Stimulated activated CD4-positive, alpha-beta T cell treated with anti-CD3 and anti-CD28 coated beads, Interleukin-4, amount 100 ng/mL, for 4 hours (primary cell): Measurements from ENCODE around the gene MND1.
A peak's percentile ranks its signal among the peaks of the same experiment; 100 is the strongest.
"Not testable (repeated sequence)": the region's sequence is repeated elsewhere in the genome, so short reads cannot be mapped to it uniquely, and the experiment has no call there.

ENCODE experiments used
- DNase-seq, 2 experiments: peaks; one replicate each; pipeline ENCODE4 v3.0.0-alpha.2; 2020

Gene MND1

DNA sequence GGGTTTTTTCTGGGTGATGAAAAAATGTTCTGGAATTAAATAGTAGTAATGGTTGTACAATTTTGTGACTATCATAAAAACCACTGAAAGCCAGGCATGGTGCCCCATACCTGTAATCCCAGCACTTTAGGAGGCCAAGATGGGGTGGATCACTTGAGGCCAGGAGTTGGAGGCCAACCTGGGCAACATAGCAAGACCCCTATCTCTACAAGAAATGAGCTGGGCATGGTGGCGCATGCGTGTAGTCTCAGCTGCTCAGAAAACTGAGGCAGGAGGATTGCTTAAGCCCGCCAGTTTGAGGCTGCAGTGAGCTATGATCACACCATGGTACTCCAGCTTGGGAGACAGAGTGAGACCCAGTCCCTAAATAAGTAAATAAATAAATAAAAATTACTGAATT, 63.4 kb downstream of the MND1 start:
- no peak for DNase-seq

DNA sequence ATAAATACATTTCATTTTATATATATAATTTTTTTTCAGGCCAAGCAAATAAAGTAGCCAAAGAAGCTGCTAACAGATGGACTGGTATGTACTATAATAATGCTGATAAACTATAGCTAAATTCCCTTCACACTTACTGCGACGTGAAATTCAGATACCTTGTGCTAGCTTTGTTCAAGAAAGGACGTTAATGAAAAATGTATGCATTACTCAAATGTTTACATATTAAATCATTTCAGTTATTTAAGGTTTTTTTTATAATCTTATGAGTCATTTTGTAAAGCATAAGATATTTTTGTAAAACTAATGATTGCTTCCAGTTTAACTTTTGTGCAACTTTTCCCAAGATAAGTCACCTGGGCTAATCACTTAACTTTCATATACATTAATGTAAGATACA, 64.4 kb downstream of the MND1 start:
- no peak for DNase-seq

DNA sequence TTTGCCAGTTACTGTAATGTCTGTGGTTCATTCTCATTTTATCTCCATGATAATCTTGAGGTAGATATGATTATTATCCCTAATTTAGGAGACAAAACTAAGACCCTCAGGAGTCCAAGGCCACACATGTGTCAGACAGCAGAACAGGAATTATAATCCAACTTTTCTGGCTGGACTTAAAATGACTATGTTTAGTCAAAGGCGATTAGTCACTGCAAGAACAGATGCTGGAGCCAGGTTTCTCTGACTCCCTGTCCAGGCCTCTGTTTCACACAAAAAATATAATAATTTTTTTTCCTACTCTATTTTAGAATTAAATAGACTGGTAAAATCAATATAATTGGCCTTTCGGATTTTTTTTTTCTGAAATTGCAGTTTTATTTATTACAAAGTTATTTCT, 64.9 kb downstream of the MND1 start:
- no peak for DNase-seq

DNA sequence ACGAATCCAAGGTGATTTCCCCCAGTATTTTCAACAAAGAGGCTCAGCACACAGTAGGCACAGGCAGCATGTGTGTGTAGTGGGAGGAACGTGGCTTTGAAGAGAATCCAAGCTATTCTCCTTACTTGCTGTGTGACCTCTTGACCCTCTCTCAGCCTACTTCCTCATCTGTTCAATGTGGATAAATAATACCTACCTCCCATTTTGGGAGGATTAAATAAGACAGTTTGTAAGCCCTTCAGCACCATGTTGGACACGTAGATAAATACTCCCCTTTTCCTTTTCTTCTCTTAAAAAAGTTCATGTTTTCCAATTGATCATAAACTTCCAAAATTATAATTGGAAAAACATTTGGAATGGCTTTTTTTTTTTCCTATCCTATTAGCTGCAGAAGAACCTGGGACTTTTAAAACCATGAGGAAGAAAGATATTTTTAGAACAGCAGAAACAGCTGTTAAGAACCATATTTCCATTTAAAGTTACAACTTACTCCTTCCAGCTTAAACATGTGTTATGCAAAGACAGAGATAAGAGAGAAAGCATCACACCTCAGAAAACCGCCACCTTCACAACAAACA, 65.5 kb downstream of the MND1 start:
- DNase-seq: no peak

DNA sequence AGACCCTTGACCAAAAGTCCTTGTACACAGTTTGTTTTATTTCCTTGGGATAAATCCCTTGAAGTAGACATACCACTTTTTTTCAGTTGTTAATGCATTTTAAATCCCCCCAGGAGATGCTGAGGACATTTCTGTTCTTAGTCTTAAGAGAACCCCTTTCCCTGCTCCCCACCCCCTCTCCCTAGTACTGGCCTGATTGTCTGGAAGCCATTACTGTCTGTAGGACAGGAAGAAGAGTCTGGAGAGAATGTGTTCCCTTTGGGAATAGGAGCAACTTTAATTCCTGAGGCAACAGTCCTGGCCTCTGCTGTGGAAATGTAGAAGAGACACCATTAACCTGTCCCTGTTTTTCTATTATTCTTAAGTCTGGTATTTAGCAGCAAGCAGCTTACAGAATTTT, 69.4 kb downstream of the MND1 start:
- DNase-seq: no peak

DNA sequence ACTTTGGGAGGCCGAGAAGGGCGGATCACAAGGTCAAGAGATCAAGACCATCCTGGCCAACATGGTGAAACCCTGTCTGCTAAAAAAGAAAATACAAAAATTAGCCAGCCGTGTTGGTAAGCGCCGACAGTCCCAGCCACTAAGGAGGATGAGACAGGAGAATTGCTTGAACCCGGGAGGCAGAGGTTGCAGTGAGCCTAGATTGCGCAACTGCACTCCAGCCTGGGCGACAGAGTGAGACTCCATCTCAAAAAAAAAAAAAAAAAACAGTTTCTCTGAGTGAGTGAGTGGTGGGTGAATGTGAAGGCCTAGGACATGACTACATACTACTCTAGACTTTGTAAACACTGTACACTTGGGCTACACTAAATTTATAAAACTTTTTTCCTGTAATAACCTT, 72.0 kb downstream of the MND1 start:
- DNase-seq: not testable (repeated sequence)

DNA sequence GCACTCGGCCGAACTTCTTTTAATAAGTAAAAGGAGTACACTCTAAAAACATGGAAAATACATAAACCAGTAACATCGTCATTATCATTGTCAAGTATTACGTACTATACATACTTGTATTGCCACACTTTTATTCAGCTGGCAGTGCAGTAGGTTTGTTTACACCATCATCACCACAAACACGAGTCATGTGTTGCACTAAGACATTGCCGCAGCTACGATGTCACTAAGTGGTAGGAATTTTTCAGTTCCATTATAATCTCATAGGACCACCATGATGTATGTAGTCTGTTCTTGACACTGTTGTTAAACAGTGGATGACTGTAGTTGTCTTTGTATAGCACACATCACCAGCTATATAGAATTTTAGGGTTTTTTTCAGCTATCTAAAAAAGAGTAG, 73.6 kb downstream of the MND1 start:
- no peak for DNase-seq

DNA sequence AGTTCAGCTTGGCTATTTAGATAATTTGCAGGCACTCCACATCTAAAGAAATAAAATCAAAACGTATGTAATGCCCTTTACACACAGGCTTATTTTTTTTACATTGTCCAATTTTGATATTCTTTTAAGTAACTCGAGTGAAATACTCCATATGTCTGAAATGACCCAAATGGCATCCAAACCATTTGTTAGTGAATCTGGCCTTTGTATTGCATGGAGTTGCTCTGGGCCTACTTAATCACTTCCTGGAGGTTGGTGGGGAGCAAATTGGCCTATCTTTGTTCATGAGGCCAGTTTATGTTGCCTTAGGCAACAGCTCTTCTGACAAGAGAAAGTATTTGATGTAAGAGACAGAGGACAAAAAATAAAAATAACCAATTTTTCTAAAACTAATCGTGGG, 74.1 kb downstream of the MND1 start:
- no peak for DNase-seq

DNA sequence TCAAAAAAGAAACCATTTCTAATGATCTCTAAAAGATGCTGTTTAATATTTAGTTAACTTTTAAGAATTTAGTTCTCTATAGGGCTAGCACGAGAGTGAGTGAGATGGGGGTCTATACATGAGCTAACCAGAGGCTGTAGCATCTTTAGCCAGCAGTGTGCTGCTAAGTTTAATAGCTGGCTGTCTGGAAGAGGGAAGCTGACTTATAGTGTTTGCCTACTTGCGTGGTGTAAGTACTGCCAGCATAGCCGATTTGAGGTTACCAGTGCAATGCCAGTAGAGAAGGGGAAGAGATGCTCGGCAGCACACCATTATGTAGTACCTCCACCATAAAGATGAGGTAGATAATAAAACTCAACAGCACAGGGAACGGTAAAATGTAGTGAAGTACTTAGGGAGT, 74.5 kb downstream of the MND1 start:
- no peak for DNase-seq

DNA sequence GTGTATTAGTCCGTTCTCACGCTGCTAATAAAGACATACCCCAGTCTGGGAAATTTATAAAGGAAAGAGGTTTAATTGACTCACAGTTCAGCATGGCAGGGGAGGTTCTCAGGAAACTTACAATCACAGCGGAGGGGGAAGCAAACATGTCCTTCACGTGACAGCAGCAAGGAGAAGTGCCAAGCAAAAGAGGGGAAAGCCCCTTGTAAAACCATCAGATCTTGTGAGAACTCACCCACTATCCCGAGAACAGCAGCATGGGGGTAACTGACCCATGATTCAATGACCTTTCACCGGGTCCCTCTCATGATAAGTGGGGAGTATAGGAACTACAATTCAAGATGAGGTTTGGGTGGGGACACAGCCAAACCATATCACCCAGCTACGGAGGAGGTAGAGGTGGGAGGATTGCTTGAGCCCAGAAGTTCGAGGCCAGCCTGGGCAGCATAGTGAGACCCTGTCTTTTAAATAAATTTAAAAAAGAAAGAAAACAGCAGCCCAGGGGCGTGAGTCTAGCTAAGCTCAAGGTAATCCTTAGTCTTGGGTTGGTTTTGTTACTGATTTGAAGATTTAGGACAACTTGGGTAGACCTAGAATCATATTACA, 75.3 kb downstream of the MND1 start:
- DNase-seq: no peak

DNA sequence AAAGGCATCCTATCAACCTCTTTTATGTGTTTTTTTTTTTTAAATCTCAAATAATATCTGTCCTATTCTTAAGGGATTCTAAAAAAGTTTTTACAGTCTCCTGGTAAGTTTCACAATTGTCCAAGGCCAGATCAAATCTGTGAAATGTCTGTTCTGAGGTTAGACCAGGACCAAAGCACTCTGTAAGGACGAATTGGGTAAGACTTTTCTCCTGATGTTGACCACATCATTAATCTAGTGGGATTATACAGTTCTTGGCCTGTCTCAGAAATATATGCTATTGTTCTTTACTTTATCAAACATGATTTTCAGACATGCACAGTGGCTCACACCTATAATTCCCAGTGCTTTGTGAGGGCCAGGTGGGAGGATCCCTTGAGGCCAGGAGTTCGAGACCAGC, 75.9 kb downstream of the MND1 start:
- no peak for DNase-seq

DNA sequence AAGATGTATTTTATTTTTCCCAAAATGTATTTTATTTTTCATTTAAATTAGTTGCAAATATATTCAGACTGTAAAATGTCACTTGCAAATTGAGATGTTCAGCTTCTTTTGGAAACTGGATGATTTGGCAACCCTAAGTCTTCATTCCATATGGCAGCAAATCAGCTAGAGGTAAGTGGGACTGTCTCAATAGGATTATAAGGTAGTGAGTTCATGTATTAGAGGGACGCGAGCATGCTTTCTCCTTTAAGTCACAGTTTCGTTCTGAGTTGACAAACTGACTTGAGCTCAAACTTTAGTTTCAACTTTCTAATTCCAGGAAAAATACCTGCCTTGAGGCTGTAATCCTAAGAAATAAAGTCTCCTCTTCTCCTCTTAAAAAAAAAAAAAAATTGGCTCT, 77.5 kb downstream of the MND1 start:
- DNase-seq: no peak

DNA sequence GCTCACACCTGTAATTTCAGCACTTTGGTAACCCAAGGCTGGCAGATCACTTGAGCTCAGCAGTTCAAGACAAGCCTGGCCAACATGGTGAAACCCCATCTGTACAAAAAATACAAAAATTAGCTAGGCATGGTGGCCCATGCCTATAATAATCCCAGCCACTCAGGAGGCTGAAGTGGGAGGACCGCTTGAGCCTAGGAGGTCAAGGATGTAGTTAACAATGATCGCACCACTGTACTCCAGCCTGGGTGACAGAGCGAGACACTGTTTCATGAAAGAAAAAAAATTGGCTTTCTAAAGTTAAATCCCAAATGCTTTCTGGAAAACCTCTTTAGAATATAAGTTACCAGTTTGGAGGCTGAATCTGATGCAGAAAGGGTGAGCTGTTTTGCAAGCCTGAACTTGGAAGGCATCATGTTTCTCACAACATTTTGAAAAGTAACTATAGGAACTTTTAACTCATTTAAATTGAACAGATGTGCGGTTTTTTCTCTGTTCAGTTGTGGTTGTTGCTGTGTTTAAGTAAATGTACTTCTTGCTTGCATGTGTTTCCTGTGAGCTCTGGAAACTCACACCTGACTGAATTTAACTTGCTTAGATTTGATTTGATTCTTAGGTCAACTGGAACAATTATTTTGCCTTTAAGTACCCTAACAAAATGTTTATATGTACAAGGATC, 81.9 kb downstream of the MND1 start:
- no peak for DNase-seq

DNA sequence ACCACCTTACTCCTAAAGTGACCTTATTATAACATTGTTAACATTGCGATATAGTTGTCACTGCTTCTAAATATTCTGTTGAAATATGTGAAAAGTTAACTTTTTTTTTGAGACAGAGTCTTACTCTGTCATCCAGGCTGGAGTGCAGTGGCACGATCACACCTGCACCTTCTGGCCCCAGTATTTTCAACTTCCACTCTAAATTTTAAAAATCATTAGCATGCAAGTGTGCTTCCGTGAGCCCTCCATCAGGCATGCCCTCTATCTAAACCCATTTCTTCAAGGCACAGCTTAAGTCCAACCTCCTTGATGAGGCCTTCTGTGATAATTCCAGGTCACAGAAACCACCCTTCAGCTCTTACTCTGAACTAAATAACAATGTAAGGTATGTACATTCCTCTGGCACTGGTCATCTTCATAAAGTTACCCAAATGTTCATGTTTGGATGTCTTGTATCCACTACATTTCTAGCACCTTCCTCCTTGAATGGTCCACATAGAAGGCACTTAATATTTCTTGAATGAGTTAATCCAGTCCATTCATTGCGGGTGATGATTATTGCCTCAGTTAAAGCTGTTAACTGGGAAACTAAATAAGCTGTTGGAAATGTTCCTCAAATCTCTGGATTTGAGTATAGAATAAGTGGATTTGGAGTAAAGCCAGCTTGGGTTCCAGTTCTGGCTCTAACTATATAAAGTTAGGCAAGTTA, 83.0 kb downstream of the MND1 start:
- DNase-seq: no peak

DNA sequence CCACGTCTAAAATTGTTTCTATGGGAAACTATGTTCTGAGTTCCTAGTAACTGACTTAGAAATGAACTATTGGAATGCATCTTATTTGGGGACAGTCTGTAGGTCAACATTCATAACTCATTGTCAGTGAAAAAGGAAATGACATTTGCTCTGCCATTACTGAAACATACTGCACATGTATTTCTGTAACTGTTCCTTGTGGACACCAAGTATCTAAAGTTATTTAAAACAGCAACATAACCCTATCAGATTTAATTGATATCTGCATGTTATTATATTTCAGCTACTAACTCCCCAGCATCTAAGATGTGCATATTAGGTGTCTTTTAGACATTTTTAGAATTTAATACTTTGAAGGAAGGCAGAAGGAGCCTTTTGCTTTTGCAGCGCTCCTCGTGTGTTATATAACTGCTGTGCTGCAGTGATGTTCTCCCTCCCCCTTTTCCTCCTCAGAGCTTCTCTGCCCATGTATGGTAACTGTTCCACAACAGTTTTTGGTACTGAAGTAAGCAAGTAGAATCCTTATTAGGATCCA, 84.5 kb downstream of the MND1 start:
- DNase-seq: no peak

DNA sequence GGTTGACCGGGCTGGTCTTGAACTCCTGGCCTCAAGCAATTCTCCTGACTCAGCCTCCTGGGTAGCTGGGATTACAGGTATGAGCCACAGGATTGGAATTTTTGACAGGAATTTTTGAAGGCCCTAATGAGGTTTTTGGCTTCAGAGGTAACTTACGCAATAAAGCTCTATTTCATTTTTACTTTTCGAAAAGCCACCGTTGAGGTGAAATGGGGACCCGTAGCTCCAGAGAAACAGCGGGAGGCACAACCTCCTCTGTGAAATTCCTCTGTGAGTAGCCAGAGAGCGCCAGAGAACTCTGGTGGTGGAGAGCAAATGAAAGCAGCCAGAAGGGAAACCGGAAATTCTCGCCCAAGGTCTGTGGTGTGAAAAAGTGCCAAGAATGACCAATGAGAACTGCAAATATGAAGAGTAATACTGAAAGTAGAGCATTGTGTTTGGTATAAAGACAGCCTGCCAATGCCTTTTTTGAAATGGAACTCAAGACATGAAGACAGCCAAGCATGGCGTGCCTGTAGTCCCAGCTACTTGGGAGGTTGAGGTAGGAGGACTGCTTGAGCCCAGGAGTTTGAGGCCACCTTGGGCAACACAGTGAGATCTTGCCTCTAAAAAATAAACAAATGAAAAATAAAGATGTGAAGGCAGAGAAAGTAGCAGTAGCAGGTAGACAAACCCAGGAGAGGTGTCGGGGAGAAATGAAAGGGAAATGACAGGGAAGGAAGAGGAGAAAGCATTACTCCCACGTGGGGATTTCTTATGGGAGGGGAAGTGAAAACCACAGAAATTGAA, 88.7 kb downstream of the MND1 start:
- DNase-seq: peak; percentile 33 to 67

DNA sequence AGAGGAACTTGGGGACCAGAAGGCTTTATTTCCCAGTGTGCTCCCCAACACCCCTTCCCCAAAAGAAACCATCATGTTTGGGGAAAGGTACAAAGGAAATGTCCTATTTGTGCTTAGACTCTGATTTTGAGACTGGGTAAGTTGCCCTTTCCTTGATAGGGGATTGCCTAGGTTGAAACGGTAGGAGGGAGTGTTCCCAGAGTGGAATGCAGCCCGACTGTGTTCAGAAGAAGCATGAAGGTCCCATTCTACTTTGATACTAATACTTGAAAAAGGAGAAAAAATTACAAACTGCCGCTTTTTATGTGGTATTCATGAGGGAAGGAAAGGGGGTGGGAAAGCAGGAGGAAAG, 89.2 kb downstream of the MND1 start:
- no peak for DNase-seq

DNA sequence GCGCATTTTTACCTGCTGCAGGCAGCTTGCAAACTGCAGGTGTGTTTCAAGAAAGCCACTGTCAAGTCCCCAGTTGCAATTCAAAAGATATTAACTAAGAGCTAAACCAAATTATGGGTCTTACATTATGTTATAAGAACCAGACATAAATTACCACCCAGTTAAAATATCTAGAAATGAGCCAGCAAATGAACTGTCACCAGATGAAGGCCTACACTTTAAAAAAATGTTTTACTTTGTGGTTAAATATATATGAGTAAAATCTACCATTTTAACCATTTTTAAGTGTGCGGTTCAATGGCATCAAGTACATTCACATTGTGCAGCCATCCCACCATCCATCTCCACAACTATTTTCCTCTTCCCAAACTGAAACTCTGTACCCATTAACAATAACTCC, 89.7 kb downstream of the MND1 start:
- no peak for DNase-seq

DNA sequence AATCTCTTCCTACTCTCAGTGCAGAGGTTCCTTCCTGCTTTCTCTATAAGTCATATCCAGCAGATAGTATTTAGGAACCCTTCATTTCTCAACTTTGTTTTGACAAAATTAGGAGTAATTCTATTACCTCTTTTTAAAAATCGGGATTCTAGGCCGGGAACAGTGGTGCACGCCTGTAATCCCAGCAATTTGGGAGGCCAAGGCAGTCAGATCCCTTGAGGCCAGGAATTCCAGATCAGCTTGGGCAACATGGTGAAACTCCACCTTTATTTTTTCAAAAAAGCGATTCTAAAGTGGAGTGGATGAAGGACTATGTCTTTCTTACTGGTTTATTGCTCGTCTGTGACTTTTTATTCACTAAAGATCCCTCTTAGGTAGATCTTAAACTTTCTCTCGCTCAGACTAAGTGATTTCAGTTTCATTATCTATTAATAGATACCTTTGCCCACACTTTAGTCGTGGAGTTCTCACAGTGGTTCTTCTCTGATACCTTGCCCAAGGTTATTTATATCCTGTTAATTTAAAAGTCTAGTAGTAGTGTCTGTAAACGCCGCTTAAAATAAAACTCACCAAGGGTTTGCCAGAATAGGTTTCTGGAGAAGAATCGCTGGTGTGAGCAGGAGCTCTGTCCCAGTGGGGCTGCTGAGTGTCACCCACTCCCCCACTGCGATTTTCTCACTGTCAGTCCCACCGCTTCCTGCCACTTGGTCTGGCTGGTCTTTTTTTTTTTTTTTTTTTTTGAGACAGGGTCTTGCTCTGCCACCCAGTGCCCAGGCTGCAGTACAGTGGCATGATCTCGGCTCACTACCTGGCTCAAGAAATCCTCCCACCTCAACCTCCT, 94.6 kb downstream of the MND1 start:
- DNase-seq: peak; percentile 17 to 47

DNA sequence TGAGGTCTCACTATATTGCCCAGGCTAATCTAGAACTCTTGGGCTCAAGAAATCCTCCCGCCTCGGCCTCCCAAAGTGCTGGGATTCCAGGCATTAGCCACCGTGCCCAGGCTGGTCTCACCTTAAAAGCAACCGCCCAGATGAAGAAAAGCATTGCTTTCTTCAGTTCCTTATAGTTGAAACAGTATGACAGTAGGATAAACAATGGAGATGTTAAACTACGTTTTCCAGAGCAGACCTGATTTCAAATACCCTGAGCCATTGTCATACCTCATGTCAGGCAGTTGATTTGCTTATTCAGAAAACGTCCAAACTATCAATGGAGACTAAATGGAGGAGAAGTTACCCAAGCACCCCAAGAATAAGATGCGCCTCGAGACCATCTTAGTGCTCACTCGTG, 95.3 kb downstream of the MND1 start:
- DNase-seq: no peak

DNA sequence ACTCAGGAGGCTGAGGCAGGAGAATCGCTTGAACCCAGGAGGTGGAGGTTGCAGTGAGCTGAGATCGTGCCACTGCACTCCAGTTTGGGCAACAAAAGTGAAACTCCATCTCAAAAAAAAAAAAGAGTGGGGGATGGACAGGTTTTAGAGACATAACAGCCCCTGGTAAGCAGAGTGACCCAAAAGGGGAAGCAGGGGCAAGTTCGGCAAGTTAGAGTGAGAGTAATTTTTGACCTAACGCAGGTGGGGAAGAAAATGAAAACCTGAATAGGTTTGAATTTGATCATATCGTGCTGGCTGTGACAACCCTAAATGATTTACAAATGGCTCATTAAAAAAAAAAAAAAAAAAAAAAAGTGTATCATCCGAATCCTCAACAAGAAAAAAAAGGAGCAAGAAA, 96.0 kb downstream of the MND1 start:
- DNase-seq: no peak
